Measurements from ENCODE around the gene C5AR1. TPM values are rescaled to one million over a fixed set of nuclear protein-coding genes. Genes with fewer than 3 reads are reported as not detected.
"Not testable (repeated sequence)": the region's sequence is repeated elsewhere in the genome, so short reads cannot be mapped to it uniquely, and the experiment has no call there.

C5AR1 gene
- total RNA-seq, 1 experiment from 2014 or later, result 8.5 TPM

DNA sequence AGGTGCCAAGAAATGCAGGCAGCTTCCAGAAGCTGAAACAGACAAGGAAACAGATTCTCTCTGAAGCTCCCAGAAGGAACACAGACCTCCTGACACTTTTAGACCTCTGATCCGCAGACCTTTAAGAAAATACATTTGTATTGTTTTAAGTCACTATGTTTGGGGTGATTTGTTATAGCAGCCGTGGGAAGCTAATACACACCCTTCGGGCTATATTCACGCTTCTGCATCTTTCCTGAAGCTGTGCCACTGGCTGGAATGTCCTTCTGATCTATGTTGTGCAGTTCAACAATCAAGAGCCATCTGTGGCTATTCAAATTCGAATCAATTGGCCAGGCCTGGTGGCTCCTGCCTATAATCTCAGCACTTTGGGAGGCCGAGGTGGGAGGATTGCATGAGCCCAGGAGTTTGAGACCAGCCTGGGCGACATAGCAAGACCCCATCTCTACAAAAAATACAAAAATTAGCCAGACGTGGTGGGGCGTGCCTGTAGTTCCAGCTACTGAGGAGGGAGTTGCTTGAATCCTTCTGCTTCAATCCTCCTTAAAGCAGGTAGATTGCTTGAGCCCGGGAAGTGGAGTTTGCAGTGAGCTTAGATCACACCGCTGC lies 33.6 kb downstream of the C5AR1 start:
- Histone ChIP-seq H3K36me3 (ENCODE audit: low read depth) (no peaks in the 10 kb centered on the region), H3K27me3 (ENCODE audit: insufficient read depth, low read depth) (no peaks in the 10 kb centered on the region), H3K4me3 (no peak overlapping the region), H4K20me1 (ENCODE audit: insufficient read depth) (no peaks in the 10 kb centered on the region), H3K4me2 (no peak overlapping the region), H3K4me1 (replicated peaks; ENCODE audit: insufficient read depth) (no peaks in the 10 kb centered on the region), H3F3A (ENCODE audit: insufficient read depth, low read depth) (peaks cover 6% of the 10 kb centered on the region; the same call in 1 of the 2 replicates), H3K9me3 (ENCODE audit: insufficient read depth, low read depth) (no peaks in the 10 kb centered on the region), H2AFZ (no peak overlapping the region), H3K79me2 (ENCODE audit: low read depth) (no peaks in the 10 kb centered on the region), H3K9me2 (ENCODE audit: insufficient read depth) (no peaks in the 10 kb centered on the region), H3K27ac (no peak overlapping the region)
- no peak for TF ChIP-seq EZH2 (IDR thresholded peaks at IDR 0.05; ENCODE audit: low read depth)
- TF ChIP-seq, protein P1, sequence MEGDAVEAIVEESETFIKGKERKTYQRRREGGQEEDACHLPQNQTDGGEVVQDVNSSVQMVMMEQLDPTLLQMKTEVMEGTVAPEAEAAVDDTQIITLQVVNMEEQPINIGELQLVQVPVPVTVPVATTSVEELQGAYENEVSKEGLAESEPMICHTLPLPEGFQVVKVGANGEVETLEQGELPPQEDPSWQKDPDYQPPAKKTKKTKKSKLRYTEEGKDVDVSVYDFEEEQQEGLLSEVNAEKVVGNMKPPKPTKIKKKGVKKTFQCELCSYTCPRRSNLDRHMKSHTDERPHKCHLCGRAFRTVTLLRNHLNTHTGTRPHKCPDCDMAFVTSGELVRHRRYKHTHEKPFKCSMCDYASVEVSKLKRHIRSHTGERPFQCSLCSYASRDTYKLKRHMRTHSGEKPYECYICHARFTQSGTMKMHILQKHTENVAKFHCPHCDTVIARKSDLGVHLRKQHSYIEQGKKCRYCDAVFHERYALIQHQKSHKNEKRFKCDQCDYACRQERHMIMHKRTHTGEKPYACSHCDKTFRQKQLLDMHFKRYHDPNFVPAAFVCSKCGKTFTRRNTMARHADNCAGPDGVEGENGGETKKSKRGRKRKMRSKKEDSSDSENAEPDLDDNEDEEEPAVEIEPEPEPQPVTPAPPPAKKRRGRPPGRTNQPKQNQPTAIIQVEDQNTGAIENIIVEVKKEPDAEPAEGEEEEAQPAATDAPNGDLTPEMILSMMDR (conservative IDR thresholded peaks at IDR 0.05), result no peak
- DNase-seq, result no peak
- intact Hi-C loops (cut with micrococcal nuclease; ENCODE audit: unreplicated experiment), result no loop called here
- ChIA-PET POLR2A (ENCODE audit: unreplicated experiment) (no interaction called here), CTCF (no interaction called here)
- BruUV-seq (replicated peaks), result no TSS peak

GRCh38 chr19:47344425-47344824 lies 34.8 kb downstream of the C5AR1 start:
- no peak for DNase-seq
- Histone ChIP-seq H3K4me1 (replicated peaks; ENCODE audit: insufficient read depth) (no peaks in the 10 kb centered on the region), H3K9me3 (ENCODE audit: insufficient read depth, low read depth) (no peaks in the 10 kb centered on the region), H3K4me2 (no peak overlapping the region), H3K27me3 (ENCODE audit: insufficient read depth, low read depth) (no peaks in the 10 kb centered on the region), H3K27ac (no peak overlapping the region), H3K79me2 (ENCODE audit: low read depth) (peaks cover 2% of the 10 kb centered on the region), H3K9me2 (ENCODE audit: insufficient read depth) (no peaks in the 10 kb centered on the region), H4K20me1 (ENCODE audit: insufficient read depth) (no peaks in the 10 kb centered on the region), H3K36me3 (ENCODE audit: low read depth) (no peaks in the 10 kb centered on the region), H2AFZ (no peak overlapping the region), H3K4me3 (no peak overlapping the region), H3F3A (ENCODE audit: insufficient read depth, low read depth) (peaks cover 6% of the 10 kb centered on the region; the same call in 1 of the 2 replicates)
- ChIA-PET POLR2A (ENCODE audit: unreplicated experiment) (no interaction called here), CTCF (interaction anchor here (0.6 kb wide), 1 partner anchor 36 kb away, joined by 6 read pairs; no protein-coding TSS in a partner anchor)
- TF ChIP-seq, protein P1 (conservative IDR thresholded peaks at IDR 0.05), result no peak
- no peak for TF ChIP-seq EZH2 (IDR thresholded peaks at IDR 0.05; ENCODE audit: low read depth)
- intact Hi-C loops (cut with micrococcal nuclease; ENCODE audit: unreplicated experiment), result no loop called here
- no TSS peak for BruUV-seq (replicated peaks)

DNA sequence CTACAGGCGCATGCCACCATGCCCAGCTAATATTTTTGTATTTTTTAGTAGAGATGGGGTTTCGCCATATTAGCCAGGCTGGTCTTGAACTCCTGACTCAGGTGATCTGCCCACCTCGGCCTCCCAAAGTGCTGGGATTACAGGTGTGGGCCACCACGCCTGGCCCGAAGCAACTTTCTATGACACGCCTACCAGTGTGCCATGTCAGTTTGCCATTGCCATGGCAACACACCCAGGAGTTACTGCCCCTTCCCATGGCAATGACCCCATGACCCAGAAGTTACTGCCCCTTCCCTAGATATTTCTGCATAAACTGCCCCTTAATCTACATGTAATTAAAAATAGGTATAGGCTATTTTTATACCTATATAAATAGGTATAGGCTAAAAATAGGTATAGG lies 36.4 kb downstream of the C5AR1 start:
- CTCF ChIA-PET; H3F3A ChIP-seq (ENCODE audit: insufficient read depth, low read depth); H2AFZ ChIP-seq; BruUV-seq (replicated peaks); H3K4me2 ChIP-seq; H3K4me1 ChIP-seq (replicated peaks; ENCODE audit: insufficient read depth); H4K20me1 ChIP-seq (ENCODE audit: insufficient read depth); H3K9me3 ChIP-seq (ENCODE audit: insufficient read depth, low read depth); H3K4me3 ChIP-seq; H3K27ac ChIP-seq; POLR2A ChIA-PET (ENCODE audit: unreplicated experiment); H3K27me3 ChIP-seq (ENCODE audit: insufficient read depth, low read depth); H3K9me2 ChIP-seq (ENCODE audit: insufficient read depth); H3K36me3 ChIP-seq (ENCODE audit: low read depth); DNase-seq: not testable (repeated sequence)
- intact Hi-C loops (cut with micrococcal nuclease; ENCODE audit: unreplicated experiment), result loop anchor here (5.0 kb wide), 1 partner anchor 39 kb away; the partner anchor contains the start of gene C5AR1
- peaks cover 18% of the 10 kb centered on the region for H3K79me2 ChIP-seq (ENCODE audit: low read depth)

Measured in PC-9 (cell line).